ENCODE results near the gene UBASH3B.

- TF ChIP-seq CTCF (IDR thresholded peaks at IDR 0.05) (no peak), ZFX (IDR thresholded peaks at IDR 0.05; ENCODE audit: borderline replicate concordance) (no peak)
Observed at GRCh38 chr11:122670131-122670530, 14.6 kb downstream of the UBASH3B start.
